HepG2 (cell line): Measurements from ENCODE around the gene MFSD12. TPM values are rescaled to one million over a fixed set of nuclear protein-coding genes. Genes with fewer than 3 reads are reported as not detected.
A peak's percentile ranks its signal among the peaks of the same experiment; 100 is the strongest.

Experiments
- ATAC-seq: fragments of 200-7000 bp; cut with Tn5 transposase; 3 replicates; pipeline ENCODE4 v1.9.1; 2020; ENCODE audit warnings: mild to moderate bottlenecking, moderate library complexity
- BruUV-seq: library from RNA; stranded (reverse); fragments of 400-500 nt; replicated peaks from 2 replicates; lab custom pipeline; 2021; lab: Mats Ljungman, UMichigan
- CTCF ChIA-PET: fragments of 300-600 bp; formaldehyde crosslinking; extraction: SDS; loops from one replicate; lab custom pipeline; 2021; ENCODE audit warnings: low total read pairs, inconsistent platforms, low intra/inter-chr PET ratio; lab: Yijun Ruan, JAX
- POLR2A ChIA-PET: fragments of 350-600 bp; sonication (Branson Sonifier 250); formaldehyde crosslinking; loops from one replicate; lab custom pipeline; 2020; ENCODE audit warnings: antibody characterized with exemption, inconsistent platforms; lab: Yijun Ruan, JAX
- DNase-seq: peaks from one replicate; pipeline ENCODE4 v3.0.0-alpha.2; 2015; ENCODE audit warnings: low spot score
- FAIRE-seq: peaks from 3 replicates; lab custom pipeline; 2011; peaks lifted over from hg19 to GRCh38; lab: Jason Lieb, UNC
- H2AFZ ChIP-seq: one replicate; pipeline ENCODE4 v1.6.1; 2011; ENCODE audit warnings: low read length, inconsistent platforms
- H3K27ac ChIP-seq: fragments of 300-600 bp; 3 replicates; pipeline ENCODE4 v1.8.0; 2011; ENCODE audit warnings: mixed run types, mild to moderate bottlenecking, mixed read lengths, low read length, inconsistent platforms; ENCODE audit not compliant: insufficient read depth; ENCODE audit errors: extremely low read length
- H3K27me3 ChIP-seq, 2 experiments: fragments of 200-600 bp in 1 of 2; 2 replicates in 1 of 2; 3 replicates in 1 of 2; pipeline versions ENCODE4 v1.6.0 to v1.8.0; 2011; ENCODE audit warnings: low read length in 2 of 2, mild to moderate bottlenecking in 2 of 2, moderate library complexity in 2 of 2, inconsistent platforms in 1 of 2; ENCODE audit not compliant: insufficient read depth in 2 of 2, control insufficient read depth in 1 of 2
- H3K36me3 ChIP-seq, 2 experiments: fragments of 200-600 bp in 1 of 2; replicated peaks in 1 of 2; 2 replicates in 1 of 2; 3 replicates in 1 of 2; pipeline versions ENCODE4 v1.5.1 to v1.8.0; 2011; ENCODE audit warnings: low read length in 2 of 2, inconsistent platforms in 1 of 2; ENCODE audit not compliant: insufficient read depth in 2 of 2, control insufficient read depth in 1 of 2
- H3K4me1 ChIP-seq: 2 replicates; pipeline ENCODE4 v1.5.1; 2012; ENCODE audit warnings: low read length, inconsistent platforms; ENCODE audit not compliant: insufficient read depth
- H3K4me2 ChIP-seq: 2 replicates; pipeline ENCODE4 v1.6.0; 2011; ENCODE audit warnings: low read depth, low read length, inconsistent platforms
- H3K4me3 ChIP-seq, 3 experiments: fragments of 200-600 bp in 1 of 3; sonication (generic), shearing (Covaris generic) in 1 of 3; replicated peaks in 1 of 3; 2 replicates each; pipeline ENCODE4 v1.5.1; 2011 to 2016; ENCODE audit warnings: low read length in 3 of 3, inconsistent platforms in 2 of 3, low read depth in 2 of 3, mild to moderate bottlenecking in 2 of 3, control low read depth in 1 of 3, mixed read lengths in 1 of 3; ENCODE audit not compliant: insufficient read depth in 1 of 3
- H3K79me2 ChIP-seq: one replicate; pipeline ENCODE4 v1.6.1; 2011; ENCODE audit warnings: low read length, inconsistent platforms; ENCODE audit not compliant: insufficient read depth
- H3K9ac ChIP-seq: 2 replicates; pipeline ENCODE4 v1.6.0; 2011; ENCODE audit warnings: mild to moderate bottlenecking, low read depth, low read length, inconsistent platforms; ENCODE audit not compliant: insufficient read depth
- H3K9me3 ChIP-seq: 2 replicates; pipeline ENCODE4 v1.5.1; 2012; ENCODE audit warnings: mild to moderate bottlenecking, low read length
- H4K20me1 ChIP-seq: 2 replicates; pipeline ENCODE4 v1.6.0; 2011; ENCODE audit warnings: inconsistent platforms, mild to moderate bottlenecking, low read length, moderate library complexity; ENCODE audit not compliant: insufficient read depth
- FOSL2 ChIP-seq: sonication (generic); formaldehyde crosslinking; IDR thresholded peaks from 2 replicates; pipeline ENCODE4 v1.4.0; 2020; ENCODE audit warnings: missing genetic modification reagents
- NFIC ChIP-seq: IDR thresholded peaks from 2 replicates; pipeline ENCODE4 v1.6.1; 2012; ENCODE audit warnings: mild to moderate bottlenecking, low read length, inconsistent platforms
- PITX1 ChIP-seq: sonication (generic); formaldehyde crosslinking; IDR thresholded peaks from 2 replicates; pipeline ENCODE4 v1.5.1; 2020; ENCODE audit warnings: mild to moderate bottlenecking, missing genetic modification reagents
- SAP130 ChIP-seq: IDR thresholded peaks from 2 replicates; pipeline ENCODE4 v1.6.1; 2016; ENCODE audit warnings: low read depth
- SMYD3 ChIP-seq: sonication (generic); formaldehyde crosslinking; IDR thresholded peaks from 2 replicates; pipeline ENCODE4 v1.8.1; 2023; ENCODE audit warnings: mild to moderate bottlenecking, missing genetic modification reagents
- SNAPC5 ChIP-seq: sonication (generic); formaldehyde crosslinking; IDR thresholded peaks from 2 replicates; pipeline ENCODE4 v1.8.1; 2023; ENCODE audit warnings: mild to moderate bottlenecking, missing genetic modification reagents, borderline replicate concordance
- TOE1 ChIP-seq: sonication (generic); formaldehyde crosslinking; IDR thresholded peaks from 2 replicates; pipeline ENCODE4 v1.4.0; 2020; ENCODE audit warnings: mild to moderate bottlenecking, missing genetic modification reagents
- ZKSCAN1 ChIP-seq: fragments of 150-350 bp; IDR thresholded peaks from 2 replicates; pipeline ENCODE4 v1.6.1; 2014; ENCODE audit warnings: low read length
- ZNF230 ChIP-seq: sonication (generic); formaldehyde crosslinking; IDR thresholded peaks from 2 replicates; pipeline ENCODE4 v1.4.0; 2020; ENCODE audit warnings: mild to moderate bottlenecking, missing genetic modification reagents
- ZNF772 ChIP-seq: sonication (generic); formaldehyde crosslinking; IDR thresholded peaks from 2 replicates; pipeline ENCODE4 v1.5.0; 2020; ENCODE audit warnings: mild to moderate bottlenecking, missing genetic modification reagents
- WGBS: methylation state at CpG from one replicate; pipeline ENCODE4 v1.1.6; 2017; ENCODE audit warnings: low lambda C conversion rate; 5-methylcytosine and 5-hydroxymethylcytosine counted together
- in situ Hi-C: cut with HindIII; loops from 2 replicates; pipeline ENCODE4 v1.10.0; 2017; ENCODE audit warnings: low pct_unique_long_range_greater_than_20kb; ENCODE audit not compliant: extremely low pct_ligation_motif_present
- intact Hi-C: fragments of 100-400 bp; cut with micrococcal nuclease; formaldehyde crosslinking; loops from one replicate; pipeline ENCODE4 v1.10.0; 2022; ENCODE audit not compliant: unreplicated experiment
- polyA plus RNA-seq, 8 experiments: library from polyadenylated mRNA; depleted of rRNA in 3 of 8; stranded (reverse) in 7 of 8; unstranded in 1 of 8; fragments of >200 nt; fragmentation: Illumina TruSeq in 4 of 8; extraction: Trizol in 4 of 8; gene quantifications; 2 replicates each; pipeline versions ENCODE4 v1.2.1 to v1.2.3, GENCODE V29; 2011 to 2016; ENCODE audit warnings: low read depth in 4 of 8, missing spikeins in 1 of 8, mixed read lengths in 1 of 8; ENCODE audit not compliant: insufficient read depth in 1 of 8
- total RNA-seq, 5 experiments: library from RNA; depleted of rRNA; stranded (reverse); fragments of >200 nt; fragmentation: Illumina TruSeq; extraction: Trizol; gene quantifications; 2 replicates each; pipeline ENCODE4 v1.2.3, GENCODE V29; 2016; ENCODE audit warnings: low read depth in 1 of 5
- TF ChIP-seq, protein P1 (sequence below): sonication (generic); formaldehyde crosslinking; IDR thresholded peaks from 2 replicates; pipeline ENCODE4 v1.5.0; 2020; ENCODE audit warnings: mild to moderate bottlenecking, missing genetic modification reagents, moderate library complexity

The MFSD12 gene
- total and polyA plus RNA-seq, 2 of the 13 experiments (the other 11 are each of a cell fraction or from before 2014, with no cell fraction given), result 27.2 to 29.1 TPM

DNA sequence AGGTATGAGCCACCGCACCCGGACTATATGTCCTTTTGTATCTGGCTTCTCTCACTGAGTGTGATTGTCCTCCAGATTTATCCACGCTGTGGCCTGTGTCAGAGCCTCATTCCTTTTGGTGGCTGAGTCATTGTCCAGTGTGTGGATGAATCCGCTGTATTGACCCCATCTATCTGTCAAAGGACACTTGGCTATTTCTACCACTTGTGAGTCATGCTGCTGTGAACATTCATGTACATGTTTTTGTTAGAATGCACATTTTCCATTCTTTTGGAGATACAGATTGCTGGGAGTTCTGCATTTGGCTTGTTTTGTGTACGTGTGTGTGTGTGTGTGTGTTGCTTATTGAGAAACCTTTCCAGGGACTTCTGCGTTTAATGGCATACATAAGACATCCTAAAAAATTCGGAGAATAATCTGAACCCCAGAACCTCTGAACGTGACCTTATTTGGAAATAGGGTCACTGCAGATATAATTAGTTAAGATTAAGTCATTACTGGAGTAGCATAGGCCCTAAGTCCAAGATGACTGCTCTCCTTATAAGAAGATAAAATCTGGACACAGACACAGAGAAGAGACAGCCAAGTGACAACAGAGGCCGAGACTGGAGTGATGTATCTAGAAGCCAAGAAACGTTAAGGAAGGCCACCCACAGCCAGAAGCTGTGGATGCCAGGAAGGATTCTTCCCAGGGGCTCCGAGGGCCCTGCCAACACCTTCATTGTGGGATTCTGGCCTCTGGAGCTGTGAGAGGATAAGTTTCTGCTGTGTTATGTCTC, 23.0 kb upstream of the MFSD12 start:
- BruUV-seq, result no TSS peak
- FAIRE-seq (no peak), DNase-seq (peak; percentile 56), ATAC-seq (peak; percentile 36; the same call in 2 of the 3 replicates)
- WGBS, result 21% methylated on average over 11 of the region's 11 CpGs
- H3K9ac ChIP-seq, result no peak overlapping the region
- in situ Hi-C loops (no loop called here), intact Hi-C loops (no loop called here)
- no peaks in the 10 kb centered on the region for H4K20me1 ChIP-seq
- no peak overlapping the region for H2AFZ ChIP-seq
- peaks cover 0 to 4% of the 10 kb centered on the region in 2 experiments; a peak in 1 of 5 replicates for H3K27me3 ChIP-seq
- no peak overlapping the region for H3K4me2 ChIP-seq
- peaks cover 14% of the 10 kb centered on the region; the same call in 1 of the 2 replicates for H3K4me1 ChIP-seq
- POLR2A ChIA-PET, result no interaction called here
- no peak overlapping the region for H3K4me3 ChIP-seq
- no peaks in the 10 kb centered on the region for H3K9me3 ChIP-seq
- no peaks in the 10 kb centered on the region; a peak in 1 of 5 replicates for H3K36me3 ChIP-seq
- CTCF ChIA-PET, result no interaction called here
- H3K79me2 ChIP-seq, result no peaks in the 10 kb centered on the region
- H3K27ac ChIP-seq, result no peak overlapping the region
- TF ChIP-seq FOSL2, result peak; percentile 70
- TF ChIP-seq PITX1, result no peak
- TF ChIP-seq NFIC, result no peak
- TF ChIP-seq TOE1 (CRISPR knock-in tag), result no peak
- TF ChIP-seq ZKSCAN1, result no peak
- TF ChIP-seq ZNF230 (CRISPR knock-in tag), result no peak
- TF ChIP-seq SMYD3 (CRISPR knock-in tag), result no peak
- TF ChIP-seq SAP130, result 0 out of 2 replicates have a peak, but pooled peaks have one; percentile 21

- no peaks in the 10 kb centered on the region; a peak in 1 of 5 replicates for H3K36me3 ChIP-seq
- no TSS peak for BruUV-seq
- H2AFZ ChIP-seq, result no peak overlapping the region
- H3K9ac ChIP-seq, result no peak overlapping the region
- WGBS, result 97% methylated on average over 7 of the region's 17 CpGs
- CTCF ChIA-PET, result no interaction called here
- FAIRE-seq (no peak), DNase-seq (no peak), ATAC-seq (no peak)
- H3K4me1 ChIP-seq, result peaks cover 14% of the 10 kb centered on the region; the same call in 1 of the 2 replicates
- no peaks in the 10 kb centered on the region for H3K27me3 ChIP-seq
- intact Hi-C loops (no loop called here), in situ Hi-C loops (no loop called here)
- H3K9me3 ChIP-seq, result no peaks in the 10 kb centered on the region
- H3K27ac ChIP-seq, result no peak overlapping the region
- H3K4me2 ChIP-seq, result no peak overlapping the region
- TF ChIP-seq ZNF772 (no peak), SNAPC5 (CRISPR knock-in tag) (no peak)
- TF ChIP-seq, protein P1, sequence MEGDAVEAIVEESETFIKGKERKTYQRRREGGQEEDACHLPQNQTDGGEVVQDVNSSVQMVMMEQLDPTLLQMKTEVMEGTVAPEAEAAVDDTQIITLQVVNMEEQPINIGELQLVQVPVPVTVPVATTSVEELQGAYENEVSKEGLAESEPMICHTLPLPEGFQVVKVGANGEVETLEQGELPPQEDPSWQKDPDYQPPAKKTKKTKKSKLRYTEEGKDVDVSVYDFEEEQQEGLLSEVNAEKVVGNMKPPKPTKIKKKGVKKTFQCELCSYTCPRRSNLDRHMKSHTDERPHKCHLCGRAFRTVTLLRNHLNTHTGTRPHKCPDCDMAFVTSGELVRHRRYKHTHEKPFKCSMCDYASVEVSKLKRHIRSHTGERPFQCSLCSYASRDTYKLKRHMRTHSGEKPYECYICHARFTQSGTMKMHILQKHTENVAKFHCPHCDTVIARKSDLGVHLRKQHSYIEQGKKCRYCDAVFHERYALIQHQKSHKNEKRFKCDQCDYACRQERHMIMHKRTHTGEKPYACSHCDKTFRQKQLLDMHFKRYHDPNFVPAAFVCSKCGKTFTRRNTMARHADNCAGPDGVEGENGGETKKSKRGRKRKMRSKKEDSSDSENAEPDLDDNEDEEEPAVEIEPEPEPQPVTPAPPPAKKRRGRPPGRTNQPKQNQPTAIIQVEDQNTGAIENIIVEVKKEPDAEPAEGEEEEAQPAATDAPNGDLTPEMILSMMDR (CRISPR knock-in tag), result no peak
- H4K20me1 ChIP-seq, result peaks cover 4% of the 10 kb centered on the region
- no peak overlapping the region for H3K4me3 ChIP-seq
- H3K79me2 ChIP-seq, result no peaks in the 10 kb centered on the region
- POLR2A ChIA-PET, result no interaction called here
Observed at GRCh38 chr19:3578390-3578789, 21.0 kb upstream of the MFSD12 start.
